WTC11 (cell line): ENCODE results near the gene LRRC8C. TPM values are rescaled to one million over a fixed set of nuclear protein-coding genes. Genes with fewer than 3 reads are reported as not detected.

ENCODE experiments used
- ATAC-seq: fragments of 200-7000 bp; cut with Tn5 transposase; 2 replicates; pipeline ENCODE4 v1.10.0; 2021; ENCODE audit warnings: mild to moderate bottlenecking, moderate library complexity
- CTCF ChIA-PET: fragments of 300-600 bp; sonication (Branson Sonifier 250); formaldehyde crosslinking; loops from one replicate; lab custom pipeline; 2021; ENCODE audit warnings: antibody characterized with exemption; lab: Charles Lee
- POLR2A ChIA-PET: fragments of 350-600 bp; sonication (Branson Sonifier 250); formaldehyde crosslinking; loops from one replicate; lab custom pipeline; 2021; ENCODE audit warnings: antibody characterized with exemption; lab: Charles Lee
- DNase-seq: peaks from one replicate; pipeline ENCODE4 v3.0.0; 2021; ENCODE audit warnings: low spot score
- H3K27ac Mint-ChIP-seq: 2 replicates; pipeline ENCODE4 v1.8.0; 2021; ENCODE audit warnings: mixed read lengths
- H3K27me3 Mint-ChIP-seq: 2 replicates; pipeline ENCODE4 v1.8.0; 2021; ENCODE audit warnings: low read depth, mild to moderate bottlenecking, moderate library complexity, mixed read lengths
- H3K36me3 Mint-ChIP-seq: 2 replicates; pipeline ENCODE4 v1.8.0; 2021; ENCODE audit warnings: mixed read lengths
- H3K4me1 Mint-ChIP-seq: 2 replicates; pipeline ENCODE4 v1.8.0; 2022; ENCODE audit warnings: mixed read lengths
- H3K4me3 Mint-ChIP-seq: 2 replicates; pipeline ENCODE4 v1.8.0; 2021; ENCODE audit warnings: mild to moderate bottlenecking, moderate library complexity, mixed read lengths
- H3K9me3 Mint-ChIP-seq: 2 replicates; pipeline ENCODE4 v1.8.0; 2021; ENCODE audit warnings: mixed read lengths
- ATF2 ChIP-seq: sonication (generic); formaldehyde crosslinking; IDR thresholded peaks from 2 replicates; pipeline ENCODE4 v1.8.1; 2022; ENCODE audit warnings: low read depth, missing genetic modification reagents, borderline replicate concordance
- CREB1 ChIP-seq: sonication (generic); formaldehyde crosslinking; IDR thresholded peaks from 2 replicates; pipeline ENCODE4 v1.8.0; 2023; ENCODE audit warnings: mild to moderate bottlenecking, missing genetic modification reagents
- E2F5 ChIP-seq: sonication (generic); formaldehyde crosslinking; IDR thresholded peaks from 2 replicates; pipeline ENCODE4 v1.8.1; 2022; ENCODE audit warnings: mild to moderate bottlenecking, moderate library complexity, missing genetic modification reagents
- FOXJ3 ChIP-seq: sonication (generic); formaldehyde crosslinking; IDR thresholded peaks from 2 replicates; pipeline ENCODE4 v1.9.0; 2021; ENCODE audit warnings: missing genetic modification reagents, mild to moderate bottlenecking, borderline replicate concordance
- FOXK1 ChIP-seq: sonication (generic); formaldehyde crosslinking; IDR thresholded peaks from 2 replicates; pipeline ENCODE4 v1.8.0; 2022; ENCODE audit warnings: mild to moderate bottlenecking, moderate library complexity, missing genetic modification reagents
- GRHL2 ChIP-seq: fragments of 250-450 bp; sonication (Bioruptor Pico); IDR thresholded peaks from 2 replicates; pipeline ENCODE4 v1.8.0; 2022; ENCODE audit warnings: mild to moderate bottlenecking, moderate library complexity; ENCODE audit not compliant: insufficient replicate concordance, severe bottlenecking
- GTF2I ChIP-seq: fragments of 250-450 bp; sonication (Bioruptor Pico); conservative IDR thresholded peaks from 2 replicates; pipeline ENCODE4 v1.4.0; 2021; ENCODE audit warnings: mild to moderate bottlenecking
- MYBL2 ChIP-seq: sonication (generic); formaldehyde crosslinking; IDR thresholded peaks from 2 replicates; pipeline ENCODE4 v1.8.1; 2023; ENCODE audit warnings: mild to moderate bottlenecking, moderate library complexity, missing genetic modification reagents
- NR3C1 ChIP-seq: sonication (generic); formaldehyde crosslinking; conservative IDR thresholded peaks from 2 replicates; pipeline ENCODE4 v1.8.1; 2023; ENCODE audit warnings: low read depth, mild to moderate bottlenecking, missing genetic modification reagents
- PRDM15 ChIP-seq: sonication (generic); formaldehyde crosslinking; IDR thresholded peaks from 2 replicates; pipeline ENCODE4 v1.8.0; 2022; ENCODE audit warnings: missing genetic modification reagents
- SMAD3 ChIP-seq: sonication (generic); formaldehyde crosslinking; IDR thresholded peaks from 2 replicates; pipeline ENCODE4 v1.8.0; 2022; ENCODE audit warnings: missing genetic modification reagents, mild to moderate bottlenecking, borderline replicate concordance
- SOX15 ChIP-seq: fragments of 250-450 bp; sonication (Bioruptor Pico); IDR thresholded peaks from 2 replicates; pipeline ENCODE4 v1.9.0; 2021; ENCODE audit warnings: mild to moderate bottlenecking
- STAT6 ChIP-seq: sonication (generic); formaldehyde crosslinking; conservative IDR thresholded peaks from 2 replicates; pipeline ENCODE4 v1.8.1; 2023; ENCODE audit warnings: mild to moderate bottlenecking, low read depth, missing genetic modification reagents, moderate library complexity
- TEAD4 ChIP-seq: sonication (generic); formaldehyde crosslinking; IDR thresholded peaks from 2 replicates; pipeline ENCODE4 v1.8.0; 2022; ENCODE audit warnings: mild to moderate bottlenecking, missing genetic modification reagents
- ZBTB21 ChIP-seq: sonication (generic); formaldehyde crosslinking; IDR thresholded peaks from 2 replicates; pipeline ENCODE4 v1.8.1; 2023; ENCODE audit warnings: mild to moderate bottlenecking, missing genetic modification reagents, borderline replicate concordance
- ZBTB43 ChIP-seq: sonication (generic); formaldehyde crosslinking; IDR thresholded peaks from 2 replicates; pipeline ENCODE4 v1.8.1; 2023; ENCODE audit warnings: mild to moderate bottlenecking, missing genetic modification reagents
- ZNF121 ChIP-seq: sonication (generic); formaldehyde crosslinking; IDR thresholded peaks from 2 replicates; pipeline ENCODE4 v1.8.0; 2023; ENCODE audit warnings: missing genetic modification reagents
- ZNF425 ChIP-seq: fragments of 250-450 bp; sonication (Bioruptor Pico); conservative IDR thresholded peaks from 2 replicates; pipeline ENCODE4 v1.9.0; 2021; ENCODE audit warnings: mild to moderate bottlenecking
- total RNA-seq: library from RNA; stranded (reverse); gene quantifications from 3 replicates; pipeline ENCODE4 v1.2.3, GENCODE V29; 2021

The LRRC8C gene
- total RNA-seq, 1 experiment from 2014 or later = 1.8 TPM

GRCh38 chr1:89624314-89624713 lies 8.6 kb upstream of the LRRC8C start:
- CTCF ChIA-PET = interaction anchor here (1.6 to 1.9 kb wide), 2 partner anchors 138 to 141 kb away, joined by 6 read pairs; no protein-coding TSS in a partner anchor
- POLR2A ChIA-PET = interaction anchor here (0.7 kb wide), 1 partner anchor 392 kb away, joined by 3 read pairs; no protein-coding TSS in a partner anchor
- no peak for ATAC-seq
- TF ChIP-seq NR3C1 (no peak), PRDM15 (no peak), GRHL2 (CRISPR knock-in tag) (no peak), STAT6 (CRISPR knock-in tag) (no peak), FOXK1 (CRISPR knock-in tag) (no peak), ZBTB43 (CRISPR knock-in tag) (no peak), CREB1 (CRISPR knock-in tag) (no peak), GTF2I (CRISPR knock-in tag) (no peak), E2F5 (CRISPR knock-in tag) (no peak), MYBL2 (CRISPR knock-in tag) (no peak), ZBTB21 (CRISPR knock-in tag) (no peak), TEAD4 (CRISPR knock-in tag) (no peak)
- no peak overlapping the region for H3K4me3 Mint-ChIP-seq
- no peak for DNase-seq
- H3K9me3 Mint-ChIP-seq = no peaks in the 10 kb centered on the region
- no peaks in the 10 kb centered on the region for H3K36me3 Mint-ChIP-seq
- H3K27ac Mint-ChIP-seq = no peak overlapping the region
- no peaks in the 10 kb centered on the region for H3K27me3 Mint-ChIP-seq
- no peaks in the 10 kb centered on the region for H3K4me1 Mint-ChIP-seq

GRCh38 chr1:89624715-89625323 lies 8.1 kb upstream of the LRRC8C start:
- DNase-seq = no peak
- H3K36me3 Mint-ChIP-seq = no peaks in the 10 kb centered on the region
- no peak for ATAC-seq
- ChIA-PET CTCF (interaction anchor here (0.7 to 1.6 kb wide), 2 partner anchors 110 to 138 kb away, joined by 3 to 6 read pairs; no protein-coding TSS in a partner anchor), POLR2A (no interaction called here)
- no peaks in the 10 kb centered on the region for H3K4me1 Mint-ChIP-seq
- no peaks in the 10 kb centered on the region for H3K9me3 Mint-ChIP-seq
- no peak overlapping the region for H3K27ac Mint-ChIP-seq
- no peak overlapping the region for H3K4me3 Mint-ChIP-seq
- no peaks in the 10 kb centered on the region for H3K27me3 Mint-ChIP-seq
- TF ChIP-seq SMAD3 (CRISPR knock-in tag) (no peak), ZBTB43 (CRISPR knock-in tag) (no peak), ATF2 (CRISPR knock-in tag) (no peak), SOX15 (CRISPR knock-in tag) (no peak), ZNF425 (no peak), ZNF121 (CRISPR knock-in tag) (no peak), FOXJ3 (CRISPR knock-in tag) (no peak)
